NT2/D1 (cell line): ENCODE measurements around the gene DLX2.

Experiments
- DNase-seq: peaks from one replicate; pipeline ENCODE4 v3.0.0-alpha.2; 2011; ENCODE audit warnings: low read depth, low spot score
- H3K27me3 ChIP-seq: 2 replicates; pipeline ENCODE4 v1.6.0; 2011; ENCODE audit warnings: mild to moderate bottlenecking; ENCODE audit not compliant: insufficient read length, insufficient read depth
- H3K36me3 ChIP-seq: 2 replicates; pipeline ENCODE4 v1.6.1; 2011; ENCODE audit warnings: mild to moderate bottlenecking, low read length, mixed read lengths; ENCODE audit not compliant: insufficient read depth, insufficient read length
- H3K4me1 ChIP-seq: 2 replicates; pipeline ENCODE4 v1.5.1; 2011; ENCODE audit not compliant: insufficient read depth, insufficient read length
- H3K4me3 ChIP-seq: 2 replicates; pipeline ENCODE4 v1.5.1; 2011; ENCODE audit warnings: low read depth; ENCODE audit not compliant: insufficient read length
- H3K9ac ChIP-seq: 2 replicates; pipeline ENCODE4 v1.6.0; 2011; ENCODE audit warnings: low read depth; ENCODE audit not compliant: insufficient read length
- H3K9me3 ChIP-seq: 2 replicates; pipeline ENCODE4 v1.5.1; 2011; ENCODE audit warnings: mild to moderate bottlenecking, low read length; ENCODE audit not compliant: insufficient read depth
- SUZ12 ChIP-seq: IDR thresholded peaks from 2 replicates; pipeline ENCODE4 v1.6.1; 2011; ENCODE audit not compliant: insufficient read length, insufficient read depth; ENCODE audit errors: extremely low read depth
- YY1 ChIP-seq: IDR thresholded peaks from 2 replicates; pipeline ENCODE4 v1.6.1; 2011; ENCODE audit not compliant: insufficient read length, insufficient read depth
- ZNF274 ChIP-seq: IDR thresholded peaks from 2 replicates; pipeline ENCODE4 v1.6.1; 2011; ENCODE audit warnings: mild to moderate bottlenecking, low read depth, low read length

Gene DLX2

DNA sequence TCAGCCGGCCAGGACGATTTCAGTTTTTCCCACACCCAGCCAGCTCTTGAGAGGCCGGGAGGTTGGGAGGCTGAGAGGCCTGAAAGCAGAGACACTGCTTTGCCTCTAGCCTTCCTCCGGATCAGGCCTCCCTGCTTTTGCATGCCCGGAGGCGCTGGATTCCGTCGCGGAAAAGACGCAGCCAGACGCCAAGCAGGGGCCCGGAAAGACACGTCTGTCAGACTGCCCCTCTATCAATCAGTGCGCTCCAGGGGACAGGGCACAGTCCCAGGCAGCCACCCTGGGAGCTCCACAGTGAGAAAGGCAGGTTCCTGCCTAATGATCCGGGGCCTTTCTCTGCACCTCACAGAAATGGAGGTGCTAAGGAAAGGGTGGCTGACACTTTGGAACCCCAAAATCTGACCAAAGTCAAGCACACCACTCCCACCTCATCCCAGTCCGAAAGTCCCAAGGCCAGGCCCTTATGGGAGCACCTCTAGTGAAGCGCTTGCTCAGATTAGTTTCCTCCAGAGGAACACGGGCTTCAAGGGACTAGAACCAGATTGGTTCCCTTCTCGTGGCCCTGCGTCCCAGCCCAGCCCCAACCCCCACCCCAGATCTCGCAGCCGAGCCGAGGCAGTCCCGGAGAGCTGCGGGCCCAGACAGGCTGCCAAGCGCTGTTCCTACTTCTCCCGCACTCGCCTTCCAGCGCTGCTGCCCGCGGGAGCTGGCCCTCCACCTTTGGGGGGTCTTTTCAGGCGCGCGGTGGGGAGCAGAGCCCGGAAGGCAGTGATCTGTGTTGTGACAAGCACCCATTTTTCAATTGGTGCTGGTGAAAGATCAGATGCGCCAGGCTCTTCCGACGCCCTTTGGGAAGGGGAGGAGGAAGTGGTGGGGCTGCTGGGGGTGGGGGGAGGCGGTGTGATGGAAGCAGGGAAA, 12.4 kb downstream of the DLX2 start:
- peak; percentile 86 for TF ChIP-seq SUZ12
- TF ChIP-seq ZNF274 = no peak
- H3K4me3 ChIP-seq = no peak overlapping the region
- no peak for DNase-seq
- no peaks in the 10 kb centered on the region for H3K36me3 ChIP-seq
- H3K4me1 ChIP-seq = peaks cover 35% of the 10 kb centered on the region
- no peak overlapping the region for H3K9ac ChIP-seq
- H3K9me3 ChIP-seq = no peaks in the 10 kb centered on the region
- H3K27me3 ChIP-seq = peaks cover 100% of the 10 kb centered on the region

DNA sequence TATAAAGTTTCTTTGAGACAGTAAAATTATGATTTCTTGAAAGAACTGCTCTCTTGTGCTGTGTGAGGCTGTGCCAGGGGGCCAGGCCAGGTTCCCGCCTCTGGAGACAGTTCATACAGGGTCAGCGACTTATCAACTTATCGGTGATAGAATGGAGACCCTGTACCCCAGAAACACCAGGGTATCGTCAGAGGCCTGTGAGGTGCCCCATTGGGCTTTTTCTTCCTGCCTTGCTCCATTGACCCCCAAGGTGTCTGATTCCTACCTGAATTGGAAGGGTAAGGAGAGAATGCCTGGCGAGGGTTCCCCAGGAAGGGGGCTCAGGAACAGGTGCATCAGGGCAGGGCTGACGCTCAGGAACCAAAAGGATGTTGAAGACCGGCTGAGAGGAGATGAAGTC, 13.1 kb downstream of the DLX2 start:
- H3K4me3 ChIP-seq = no peak overlapping the region
- no peak for DNase-seq
- peaks cover 33% of the 10 kb centered on the region for H3K4me1 ChIP-seq
- no peaks in the 10 kb centered on the region for H3K36me3 ChIP-seq
- no peaks in the 10 kb centered on the region for H3K9me3 ChIP-seq
- no peak overlapping the region for H3K9ac ChIP-seq
- TF ChIP-seq ZNF274 (no peak), SUZ12 (no peak), YY1 (no peak)
- H3K27me3 ChIP-seq = peaks cover 100% of the 10 kb centered on the region

DNA sequence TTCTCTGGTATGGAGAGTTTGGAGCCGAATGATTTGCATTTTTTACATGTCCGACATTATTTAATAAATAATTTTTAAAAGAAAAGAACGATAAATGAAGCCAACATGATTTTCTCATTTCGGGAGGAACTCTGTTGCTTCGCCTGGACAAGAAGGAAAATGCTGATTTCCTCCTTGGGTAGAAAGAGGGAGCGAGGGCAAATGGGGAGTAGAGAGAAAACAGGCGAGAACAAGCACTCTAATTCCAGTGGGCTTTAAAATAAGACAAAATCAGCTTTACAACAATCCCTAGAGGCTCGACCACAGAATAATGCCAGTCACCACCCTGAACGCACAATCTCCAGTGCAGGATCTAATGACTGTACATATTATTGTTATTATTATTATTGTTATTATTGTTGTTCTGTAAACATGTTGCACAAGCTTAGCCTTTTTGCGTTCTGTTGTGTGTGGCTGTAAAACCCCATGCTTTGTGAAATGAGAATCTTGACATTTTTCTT, 13.6 kb downstream of the DLX2 start:
- Histone ChIP-seq H3K27me3 (peaks cover 100% of the 10 kb centered on the region), H3K4me3 (no peak overlapping the region), H3K9me3 (no peaks in the 10 kb centered on the region), H3K9ac (no peak overlapping the region), H3K36me3 (no peaks in the 10 kb centered on the region), H3K4me1 (peaks cover 33% of the 10 kb centered on the region)
- DNase-seq = no peak
- TF ChIP-seq YY1 (no peak), SUZ12 (no peak), ZNF274 (no peak)

DNA sequence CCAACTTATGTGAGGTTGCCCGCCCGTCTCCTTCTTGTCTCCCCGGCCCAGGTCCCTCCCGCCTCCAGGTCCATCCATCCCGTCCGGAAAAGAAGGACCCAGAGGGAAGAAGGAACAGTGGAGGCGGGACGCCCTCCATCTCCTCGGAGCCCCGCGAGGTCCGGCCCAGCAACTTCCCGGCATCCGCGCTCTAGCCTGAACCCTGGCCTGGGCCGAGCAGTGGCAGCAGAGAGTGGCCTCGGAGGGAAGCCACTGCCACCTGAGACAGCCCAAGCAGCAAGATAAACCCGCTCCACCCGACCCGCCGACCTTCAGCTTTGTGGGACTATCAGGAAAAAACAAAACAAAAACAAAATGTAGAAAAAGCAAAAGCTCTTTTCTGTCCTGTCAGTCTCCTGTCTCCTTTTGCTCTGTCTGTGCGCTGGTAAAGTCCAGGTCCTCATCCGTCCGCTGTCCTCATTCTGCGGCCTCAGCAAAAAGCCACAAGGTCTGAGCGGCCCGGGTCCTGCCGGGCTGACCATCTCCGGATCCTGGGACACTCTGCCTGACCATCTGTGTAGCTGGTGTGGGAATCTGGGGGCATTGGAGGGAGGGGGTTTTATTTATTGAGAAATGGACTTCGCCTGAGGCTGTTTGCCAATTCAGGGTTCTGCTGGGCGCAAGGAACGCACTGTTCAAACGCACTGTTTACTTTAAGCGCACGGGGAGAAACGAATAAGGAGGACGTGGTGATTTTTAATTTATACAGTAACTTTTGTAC, 14.3 kb downstream of the DLX2 start:
- Histone ChIP-seq H3K36me3 (no peaks in the 10 kb centered on the region), H3K9me3 (no peaks in the 10 kb centered on the region), H3K4me1 (peaks cover 33% of the 10 kb centered on the region), H3K27me3 (peaks cover 100% of the 10 kb centered on the region), H3K4me3 (peak overlapping the region; percentile 6), H3K9ac (no peak overlapping the region)
- no peak for DNase-seq
- TF ChIP-seq YY1 (no peak), SUZ12 (peak; percentile 90)

DNA sequence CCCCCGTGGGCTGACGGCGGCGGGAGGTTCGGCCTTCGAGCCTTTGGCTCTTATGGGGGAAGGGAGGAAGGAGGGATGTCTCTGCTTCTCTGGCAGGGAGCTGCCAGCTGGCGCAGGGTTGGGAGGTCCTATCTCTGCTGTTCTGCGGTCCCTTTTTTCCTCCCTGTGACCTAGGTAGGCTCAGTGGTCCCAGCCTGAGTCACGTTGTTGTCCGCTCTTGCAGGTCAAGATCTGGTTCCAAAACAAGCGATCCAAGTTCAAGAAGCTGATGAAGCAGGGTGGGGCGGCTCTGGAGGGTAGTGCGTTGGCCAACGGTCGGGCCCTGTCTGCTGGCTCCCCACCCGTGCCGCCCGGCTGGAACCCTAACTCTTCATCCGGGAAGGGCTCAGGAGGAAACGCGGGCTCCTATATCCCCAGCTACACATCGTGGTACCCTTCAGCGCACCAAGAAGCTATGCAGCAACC, 14.9 kb downstream of the DLX2 start:
- DNase-seq = no peak
- Histone ChIP-seq H3K27me3 (peaks cover 100% of the 10 kb centered on the region), H3K9ac (no peak overlapping the region), H3K4me3 (peak overlapping the region; percentile 6), H3K4me1 (peaks cover 37% of the 10 kb centered on the region), H3K36me3 (no peaks in the 10 kb centered on the region), H3K9me3 (no peaks in the 10 kb centered on the region)
- TF ChIP-seq ZNF274 = no peak

DNA sequence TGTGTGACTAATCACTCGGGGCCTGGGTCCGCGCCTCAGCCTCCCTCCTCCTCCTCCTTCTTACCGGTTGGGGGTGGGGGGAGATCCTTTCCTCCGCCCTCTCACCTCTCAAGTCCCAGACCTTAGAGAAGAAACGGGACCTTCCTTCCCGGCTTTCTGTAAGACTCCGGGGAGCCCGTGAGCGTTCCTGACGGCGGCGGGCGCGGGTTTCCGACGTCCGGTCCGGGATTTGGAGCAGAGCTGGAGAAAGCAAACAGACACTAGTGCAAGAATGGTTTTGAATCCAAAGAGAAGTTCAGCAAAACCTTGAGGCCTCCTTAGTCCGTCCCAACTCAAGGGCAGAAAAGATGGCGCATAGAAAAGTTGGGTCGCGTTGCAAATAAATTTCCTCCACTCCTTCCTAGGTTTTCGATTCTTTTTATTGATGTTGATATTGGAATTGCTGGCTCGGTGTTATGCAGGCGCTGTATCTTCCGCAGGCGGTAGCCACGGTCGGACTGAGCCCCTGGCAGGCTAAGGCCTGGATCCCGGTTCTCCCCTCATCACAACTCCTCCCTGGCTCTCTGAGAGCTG, 15.4 kb downstream of the DLX2 start:
- H3K36me3 ChIP-seq = no peaks in the 10 kb centered on the region
- TF ChIP-seq SUZ12 (no peak), YY1 (no peak), ZNF274 (no peak)
- H3K27me3 ChIP-seq = peaks cover 100% of the 10 kb centered on the region
- DNase-seq = no peak
- peaks cover 41% of the 10 kb centered on the region for H3K4me1 ChIP-seq
- no peaks in the 10 kb centered on the region for H3K9me3 ChIP-seq
- H3K9ac ChIP-seq = no peak overlapping the region
- no peak overlapping the region for H3K4me3 ChIP-seq
